Amygdala (tissue), 56 donors: ENCODE measurements around the gene DHX16.
A peak's percentile ranks its signal among the peaks of the same experiment; 100 is the strongest.

Experiments
- DNase-seq, 56 donors: peaks; one replicate each; lab custom pipeline; 2025; lab: John Stamatoyannopoulos, UW

DHX16 gene

GRCh38 chr6:30645989-30646388 is 26.8 kb downstream of the DHX16 start:
- no peak for DNase-seq

GRCh38 chr6:30644769-30645168 is 28.0 kb downstream of the DHX16 start:
- DNase-seq = no peak

- no peak for DNase-seq
Measured at GRCh38 chr6:30643656-30644055, 29.1 kb downstream of the DHX16 start.

- DNase-seq = no peak
Measured at GRCh38 chr6:30641048-30641447, 31.8 kb downstream of the DHX16 start.

DNA sequence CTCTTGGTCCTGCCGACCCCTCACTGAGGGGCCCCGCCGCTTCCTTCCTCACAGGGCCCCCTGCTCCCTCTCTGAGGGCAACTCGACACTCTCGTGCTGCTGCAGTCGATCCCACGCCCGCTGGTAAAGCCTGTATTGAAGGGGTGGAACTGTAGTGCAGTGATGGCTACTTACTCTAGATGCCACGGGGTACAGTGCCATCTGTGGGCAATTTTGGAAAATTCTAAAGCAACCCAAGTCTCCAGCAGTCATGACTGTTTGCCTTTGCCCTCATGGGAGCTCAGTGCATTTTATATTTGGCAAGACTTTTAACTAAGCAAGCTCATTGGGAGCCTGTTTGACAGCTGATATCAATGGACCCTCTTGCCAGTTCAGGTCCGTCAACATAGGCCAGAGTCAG is 32.3 kb downstream of the DHX16 start:
- no peak for DNase-seq

GRCh38 chr6:30635834-30636233 is 37.0 kb downstream of the DHX16 start:
- DNase-seq = no peak

DNA sequence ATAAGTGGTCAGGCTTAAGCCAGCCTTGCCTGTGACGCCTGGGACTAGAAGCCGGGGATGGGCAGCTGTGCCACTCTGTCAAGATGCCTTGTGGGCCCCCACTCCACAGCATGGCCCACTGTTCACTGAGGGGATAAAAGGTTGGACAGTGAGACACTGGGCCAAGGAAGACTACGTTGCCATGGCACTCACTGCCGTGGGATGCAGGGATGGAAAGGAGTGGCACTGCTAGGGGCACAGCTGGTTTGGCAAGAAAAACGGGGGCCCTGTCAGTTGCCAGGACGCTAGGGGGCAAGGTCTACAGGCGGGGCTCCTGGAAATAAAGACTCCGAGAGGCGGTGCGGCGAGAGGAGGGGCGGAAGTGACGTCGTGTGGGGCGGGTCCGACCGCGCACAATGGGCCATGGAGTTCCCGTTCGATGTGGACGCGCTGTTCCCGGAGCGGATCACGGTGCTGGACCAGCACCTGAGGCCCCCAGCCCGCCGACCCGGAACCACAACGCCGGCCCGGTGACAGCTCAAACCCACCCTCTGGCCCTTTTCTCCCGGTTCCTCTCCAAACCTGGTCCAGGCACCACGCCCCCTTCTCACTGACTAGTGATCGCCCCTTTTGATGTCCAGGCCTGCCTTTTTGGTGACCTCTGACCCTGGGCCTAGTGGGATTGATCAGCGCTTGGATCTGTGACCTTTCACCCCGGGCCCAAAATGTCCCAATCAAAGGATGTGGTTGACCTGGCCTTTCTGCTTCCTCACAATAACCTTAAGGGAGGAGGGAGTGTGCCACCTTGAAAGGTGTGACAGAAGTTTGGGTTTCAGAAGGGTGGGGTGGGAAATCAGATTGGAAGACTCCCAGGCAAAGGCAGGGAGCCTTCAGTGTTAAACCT is 46.1 kb downstream of the DHX16 start, which contains the start of gene ATAT1:
Gene ATAT1 (plus strand): TSS at position 391 of the 883 bp plus-strand sequence.
- peak; percentile 40 to 96 (median 82) for DNase-seq

GRCh38 chr6:30625511-30625910 is 47.3 kb downstream of the DHX16 start:
- DNase-seq = no peak

DNA sequence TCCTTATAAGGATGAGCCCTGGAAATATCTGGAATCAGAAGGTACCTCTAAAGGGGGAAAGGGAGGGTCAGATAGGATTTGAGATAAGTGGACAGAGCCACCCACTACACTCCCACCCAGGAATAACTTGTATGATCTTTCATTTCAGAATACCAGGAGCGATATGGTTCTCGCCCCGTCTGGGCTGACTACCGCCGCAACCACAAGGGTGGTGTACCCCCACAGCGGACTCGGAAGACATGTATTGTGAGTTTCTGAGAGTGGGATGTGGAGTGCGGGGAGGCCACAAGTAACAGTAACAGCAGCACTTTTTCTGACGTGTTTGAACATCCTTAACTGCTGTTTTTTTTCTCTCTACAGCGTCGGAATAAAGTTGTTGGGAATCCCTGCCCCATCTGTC is 53.2 kb downstream of the DHX16 start:
- no peak for DNase-seq

DNA sequence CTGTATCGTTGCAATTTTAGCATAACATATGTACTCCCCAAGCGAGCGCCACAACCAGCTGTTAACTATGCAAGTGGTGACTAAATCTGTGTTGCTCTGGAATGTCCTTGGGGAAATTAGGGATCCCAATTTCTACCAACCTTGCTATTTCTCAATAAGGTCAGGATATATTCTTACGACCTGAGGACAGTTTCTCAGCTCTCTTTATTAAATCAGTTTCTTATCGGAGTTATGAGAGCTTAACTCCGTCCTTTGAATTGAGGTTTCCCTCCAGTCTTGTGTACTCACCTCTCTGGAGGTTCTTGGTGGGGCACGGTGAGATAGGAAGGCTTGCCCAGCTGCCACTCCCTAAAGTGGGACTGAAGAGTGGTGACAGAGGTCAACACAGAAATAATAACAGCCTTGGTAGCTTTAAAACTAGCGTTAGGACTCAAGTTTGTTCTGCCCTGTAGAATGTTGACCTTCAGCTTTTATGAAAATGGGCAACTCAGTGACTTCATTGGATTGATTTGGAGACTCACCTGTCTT is 54.5 kb downstream of the DHX16 start:
- no peak for DNase-seq

GRCh38 chr6:30617565-30618269 is 55.1 kb downstream of the DHX16 start, which contains the start of gene MRPS18B:
Gene MRPS18B, plus strand, starts transcription at chr6:30617840. Its CDS starts 26 bp downstream, at chr6:30617866.
- peak; percentile 74 to 99 (median 96) for DNase-seq

- DNase-seq = peak; percentile 87 to 100 (median 98)
Measured at GRCh38 chr6:30616811-30617564, 55.8 kb downstream of the DHX16 start, which contains the start of gene PPP1R10. Gene PPP1R10, minus strand, starts transcription at chr6:30617243. Its CDS starts 7,299 bp downstream, at chr6:30609944.

DNA sequence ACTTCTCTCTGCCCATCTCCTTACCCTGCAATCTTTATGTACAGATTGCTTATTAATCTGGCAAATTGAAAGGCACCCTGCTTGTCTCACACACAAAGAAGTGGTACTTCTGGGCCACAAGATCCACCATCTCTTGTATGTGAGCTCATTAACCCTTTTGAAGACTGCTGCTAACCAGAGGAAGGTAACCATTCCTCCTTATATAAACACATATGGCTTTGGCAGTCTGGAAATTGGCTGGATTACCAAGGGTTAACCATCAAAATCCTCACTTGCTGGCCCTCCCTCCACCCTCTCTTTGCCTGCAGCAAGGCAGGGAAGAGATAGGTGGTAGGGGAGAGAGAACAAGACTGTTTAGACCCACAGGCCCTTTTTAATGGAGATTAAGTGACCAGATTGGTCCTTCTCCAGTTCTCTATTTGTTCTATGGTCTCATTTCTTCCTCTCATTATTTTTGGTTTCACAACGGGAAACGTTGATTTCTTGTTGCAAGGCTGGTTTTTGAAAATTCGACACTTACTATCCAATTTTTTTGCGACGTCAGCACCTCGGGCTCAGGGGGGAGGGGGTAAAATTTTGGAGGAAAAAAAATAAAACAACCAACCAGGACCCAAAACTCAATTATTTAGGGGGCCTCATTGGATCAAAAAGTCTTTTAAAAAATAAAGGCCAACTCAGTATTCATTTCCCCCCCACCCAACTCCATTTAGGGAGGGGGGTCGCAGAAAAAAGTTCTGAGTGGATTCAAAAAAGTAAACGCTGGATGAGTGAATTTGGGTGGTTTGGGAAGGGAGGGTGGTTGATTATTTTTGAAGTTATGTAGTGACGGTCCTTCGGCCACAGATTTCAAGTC is 56.6 kb downstream of the DHX16 start:
- DNase-seq = peak in 6 of 56 donors; percentile 2 to 71 (median 6)

DNA sequence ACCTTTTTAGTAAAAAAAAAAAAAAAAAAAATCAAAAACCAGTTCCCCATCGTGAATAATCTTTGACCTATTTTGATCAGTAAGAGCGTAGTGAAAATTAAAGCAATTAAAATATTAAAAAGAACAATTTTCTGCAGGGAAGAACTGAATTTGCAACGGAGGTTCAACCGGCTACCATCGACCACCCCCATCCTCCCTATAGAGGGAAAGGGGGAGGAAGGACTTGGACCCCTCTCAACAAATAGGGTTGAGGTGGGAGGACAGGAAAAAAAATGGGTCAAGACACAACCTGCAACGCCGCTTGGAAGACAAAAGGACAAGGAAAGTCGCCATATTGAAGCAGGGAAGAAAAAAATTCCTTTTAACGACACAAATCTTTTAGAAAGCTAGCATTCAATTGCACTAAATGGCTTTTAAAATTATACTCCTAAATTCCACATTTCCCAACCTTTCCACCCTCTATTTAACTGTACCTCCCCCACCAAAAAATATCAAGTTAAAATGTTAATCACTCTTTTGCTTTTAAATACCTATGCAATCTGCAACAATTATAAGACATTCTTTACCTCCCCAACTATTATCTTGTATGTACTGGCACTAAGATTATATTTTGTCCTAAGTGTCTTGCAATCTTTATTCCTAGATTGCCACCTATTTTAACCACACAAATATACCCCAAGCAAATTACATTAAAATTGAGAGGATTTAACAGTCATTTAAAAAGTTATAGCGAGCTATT is 57.4 kb downstream of the DHX16 start:
- peak in 23 of 56 donors; percentile 13 to 60 (median 30) for DNase-seq

DNA sequence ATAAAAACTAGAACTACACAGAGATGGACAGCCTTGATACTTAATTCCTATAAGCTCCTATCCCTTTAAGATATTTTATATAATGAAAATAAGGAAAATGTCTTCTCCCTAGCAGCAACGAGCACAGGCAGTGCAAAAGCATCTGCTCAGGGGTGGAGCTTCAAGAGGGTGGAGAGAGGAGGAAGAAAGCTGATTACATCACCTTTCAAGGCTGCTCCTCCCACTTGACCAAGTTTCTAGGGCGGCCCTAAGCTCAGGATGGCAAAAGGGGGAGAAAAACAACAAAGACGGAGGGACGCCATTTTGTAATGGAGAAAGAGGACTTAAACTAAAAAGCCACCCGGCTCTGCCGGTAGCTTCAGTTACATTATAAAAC is 58.0 kb downstream of the DHX16 start:
- peak in 55 of 56 donors; percentile 12 to 95 (median 79) for DNase-seq

GRCh38 chr6:30614044-30614842 is 58.6 kb downstream of the DHX16 start:
- peak in 5 of 56 donors; percentile 10 to 43 (median 15) for DNase-seq

GRCh38 chr6:30613251-30614043 is 59.4 kb downstream of the DHX16 start:
- no peak for DNase-seq
